HG03565 (cell line): ENCODE results near the gene EYA2.

ENCODE experiments used
- ATAC-seq: cut with Tn5 transposase; IDR thresholded peaks from one replicate; pipeline ENCODE4 v1.9.1; 2021; ENCODE audit warnings: mild to moderate bottlenecking, moderate library complexity; ENCODE audit not compliant: unreplicated experiment

Gene EYA2

DNA sequence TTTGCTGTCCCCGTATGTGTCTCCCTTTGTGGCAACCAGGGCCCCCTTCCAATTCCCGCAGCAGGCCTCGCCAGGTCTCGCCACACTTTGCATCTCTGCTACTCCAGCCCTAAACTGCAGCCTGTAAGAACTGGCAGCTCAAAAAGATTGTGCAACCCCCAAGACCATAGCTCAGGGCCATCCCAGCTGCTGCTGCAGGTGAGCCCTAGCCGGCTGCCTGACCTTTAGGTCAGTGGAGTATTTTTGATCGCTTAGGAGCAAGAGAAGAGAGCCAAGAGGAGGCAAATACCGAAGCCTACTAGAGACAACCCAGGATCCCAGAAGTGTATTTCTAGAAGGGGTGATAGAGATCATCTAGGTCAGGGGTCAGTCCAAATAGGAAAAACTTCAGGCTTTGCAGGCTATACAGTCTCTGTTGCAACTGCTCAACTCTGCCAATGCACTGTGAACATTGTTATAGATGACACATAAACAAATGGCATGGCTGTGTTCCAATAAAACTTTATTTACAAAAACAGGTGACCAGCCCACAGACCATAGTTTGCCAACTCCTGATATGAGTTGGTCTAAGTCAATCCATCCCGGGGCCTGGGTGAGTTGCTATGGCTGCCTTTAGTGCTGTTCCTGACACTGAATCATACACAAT, 138.4 kb downstream of the EYA2 start:
- no peak for ATAC-seq

DNA sequence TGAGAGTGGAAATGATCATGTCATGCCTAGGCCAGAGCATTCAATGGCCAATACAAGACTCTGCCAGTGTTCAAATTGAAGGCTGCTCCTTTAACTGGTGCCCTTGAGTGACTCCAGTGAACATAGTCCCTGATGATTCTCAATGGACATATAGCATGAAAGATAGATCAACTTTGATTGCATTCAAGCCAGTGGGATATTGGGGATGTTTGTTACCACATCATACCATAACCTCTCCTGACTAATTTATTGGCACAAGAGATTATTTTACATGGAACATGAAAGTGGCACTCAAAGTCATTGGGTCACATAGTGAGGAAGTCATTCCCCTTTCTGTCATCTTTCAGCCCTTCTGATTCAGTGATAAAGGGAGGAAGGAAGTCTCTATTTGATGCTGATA, 139.0 kb downstream of the EYA2 start:
- ATAC-seq = no peak

GRCh38 chr20:47035026-47035590, 140.5 kb downstream of the EYA2 start:
- no peak for ATAC-seq

DNA sequence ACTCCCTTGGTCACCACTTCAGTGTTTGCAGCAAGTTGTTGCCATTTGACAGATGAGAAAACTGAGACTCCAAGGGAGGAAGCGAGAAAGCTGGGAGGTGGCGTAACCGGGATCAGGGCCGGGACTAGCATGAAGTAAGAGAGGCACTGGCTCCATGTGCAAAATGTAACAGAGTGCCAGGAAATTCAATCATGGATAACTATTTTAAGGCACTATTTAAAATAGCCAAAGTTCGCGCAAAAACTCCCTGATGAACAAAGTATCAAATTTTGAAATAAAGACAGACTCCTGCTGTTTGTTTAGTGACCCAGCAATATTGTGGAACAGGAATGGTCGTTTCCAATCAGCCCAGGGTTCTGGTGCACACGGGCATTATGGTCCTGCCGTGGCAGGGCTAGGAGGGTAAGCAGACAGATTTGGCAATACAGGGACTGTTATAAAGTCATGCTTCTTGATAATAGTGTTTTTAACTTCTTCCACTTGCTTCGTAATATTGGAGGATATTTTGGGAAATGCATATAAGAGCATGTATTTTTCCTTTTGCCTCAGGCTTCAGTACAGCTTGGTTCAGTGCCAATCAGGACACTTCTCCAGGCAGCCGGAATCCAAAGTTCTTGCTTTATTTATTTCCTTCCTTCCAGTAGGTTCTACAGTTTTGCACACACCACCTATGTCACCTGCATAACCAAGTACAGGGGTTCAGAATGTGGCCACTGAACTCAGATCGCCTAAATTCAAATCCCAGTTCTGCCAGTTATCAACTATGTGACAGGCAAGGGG, 141.6 kb downstream of the EYA2 start:
- no peak for ATAC-seq

DNA sequence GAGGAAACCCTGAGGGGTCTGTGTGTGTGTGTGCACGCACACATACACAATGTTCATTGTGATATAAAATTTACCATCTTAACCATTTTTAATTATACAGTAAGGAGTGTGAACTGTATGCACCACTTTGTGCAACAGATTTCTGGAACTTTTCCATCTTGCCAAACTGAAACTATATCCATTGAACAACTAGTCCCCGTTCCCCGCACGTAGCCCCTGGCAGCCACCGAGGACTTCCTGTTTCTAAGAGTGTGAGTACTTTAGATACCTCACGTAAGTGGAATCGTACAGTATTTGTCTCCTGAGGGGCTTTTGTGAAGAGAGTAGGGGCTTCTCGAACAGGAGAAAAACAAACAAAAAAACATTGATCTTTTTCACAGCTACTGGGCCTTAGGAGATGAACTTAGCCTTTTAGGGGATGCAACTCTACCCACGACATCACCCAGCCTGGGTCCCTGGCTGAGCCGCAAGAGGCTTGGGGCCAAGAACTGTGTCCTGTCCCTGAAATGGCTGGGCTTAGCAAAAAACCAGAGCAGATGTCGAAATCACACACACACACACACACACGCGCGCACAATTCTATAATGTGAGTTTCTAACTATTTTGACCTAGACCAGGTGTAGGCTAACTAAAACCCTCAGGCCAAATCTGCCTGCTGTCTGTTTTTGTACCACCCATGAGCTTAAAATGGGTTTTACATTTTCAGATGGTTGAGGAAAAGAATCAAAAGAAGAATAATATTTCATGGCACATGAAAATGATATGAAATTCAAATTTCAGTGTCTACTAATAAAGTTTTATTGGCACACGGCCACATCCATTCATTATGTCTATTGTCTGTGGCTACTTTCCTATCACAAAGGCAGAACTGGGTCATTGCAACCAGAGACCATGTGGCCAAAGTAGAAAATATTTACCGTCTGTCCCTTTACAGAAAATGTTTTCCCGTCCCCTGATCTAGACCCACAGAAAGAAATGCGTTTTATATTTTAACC, 144.2 kb downstream of the EYA2 start:
- no peak for ATAC-seq

DNA sequence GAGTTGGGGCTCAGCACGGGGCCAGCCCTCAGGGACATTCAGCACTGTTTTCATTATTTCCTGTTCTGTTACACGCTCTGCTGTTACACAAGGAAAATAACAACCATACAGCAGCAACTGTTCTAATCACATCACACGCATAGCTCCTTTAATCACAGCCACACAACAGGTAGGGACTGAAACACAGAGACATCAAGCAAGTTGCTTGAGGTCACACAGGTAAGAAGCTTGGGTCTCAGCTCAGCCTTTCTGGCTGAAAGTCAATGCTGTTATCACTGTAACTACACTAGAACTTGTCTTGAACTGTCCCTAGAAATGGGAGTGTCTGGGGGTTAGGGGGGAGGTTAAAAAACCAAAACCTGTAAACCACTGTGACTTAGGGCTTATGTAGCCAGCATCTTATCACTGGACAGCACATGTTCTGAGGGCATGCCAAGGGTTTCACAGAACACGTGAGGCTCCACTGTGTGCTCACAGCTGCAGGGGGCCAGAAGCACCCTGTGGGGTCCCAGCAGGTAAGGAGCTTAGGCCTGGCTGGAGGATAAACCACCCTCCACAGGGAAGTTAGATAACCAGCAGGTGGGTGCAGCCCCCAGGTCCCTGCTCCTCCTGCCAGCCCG, 146.0 kb downstream of the EYA2 start:
- no peak for ATAC-seq

- no peak for ATAC-seq
Observed at GRCh38 chr20:47041396-47041899, 146.8 kb downstream of the EYA2 start.

DNA sequence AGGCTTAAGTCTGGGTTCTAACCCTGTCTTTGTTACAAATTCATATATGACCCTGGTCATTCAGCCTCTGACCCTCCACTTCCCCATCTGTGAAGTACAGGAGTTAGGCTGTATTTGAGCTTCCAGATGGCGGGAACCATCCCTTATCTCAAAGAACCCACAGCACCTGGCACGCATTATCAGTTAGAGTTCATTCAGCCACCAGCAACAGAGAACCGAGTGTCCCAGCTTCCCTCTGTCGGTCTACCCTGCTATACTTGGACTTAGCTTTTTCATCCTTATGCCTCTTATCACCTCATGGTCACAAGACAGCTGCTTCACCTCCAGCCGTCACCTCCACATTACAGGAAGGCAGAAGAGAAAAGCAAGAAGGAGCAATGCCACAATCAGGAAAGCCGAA, 147.8 kb downstream of the EYA2 start:
- ATAC-seq = no peak

DNA sequence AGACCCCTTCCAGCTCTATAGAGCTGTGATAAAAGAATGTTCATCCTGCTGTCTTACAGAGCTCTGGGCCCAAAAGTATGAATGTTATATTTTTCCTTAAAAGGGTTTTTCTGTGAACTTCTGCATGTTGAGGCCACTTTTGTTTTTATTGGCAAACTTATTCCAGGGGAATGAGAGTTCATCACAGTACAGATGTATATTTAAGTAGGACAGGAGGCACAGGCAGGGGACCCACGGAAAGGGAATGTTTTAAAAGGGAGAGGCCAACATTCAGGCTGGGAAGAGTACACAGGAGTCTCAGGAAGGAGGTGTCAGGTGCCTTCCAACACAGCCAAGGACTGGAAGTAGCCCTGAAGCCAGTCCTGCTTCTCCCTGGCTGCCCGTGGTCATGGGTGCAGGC, 148.4 kb downstream of the EYA2 start:
- ATAC-seq = no peak

DNA sequence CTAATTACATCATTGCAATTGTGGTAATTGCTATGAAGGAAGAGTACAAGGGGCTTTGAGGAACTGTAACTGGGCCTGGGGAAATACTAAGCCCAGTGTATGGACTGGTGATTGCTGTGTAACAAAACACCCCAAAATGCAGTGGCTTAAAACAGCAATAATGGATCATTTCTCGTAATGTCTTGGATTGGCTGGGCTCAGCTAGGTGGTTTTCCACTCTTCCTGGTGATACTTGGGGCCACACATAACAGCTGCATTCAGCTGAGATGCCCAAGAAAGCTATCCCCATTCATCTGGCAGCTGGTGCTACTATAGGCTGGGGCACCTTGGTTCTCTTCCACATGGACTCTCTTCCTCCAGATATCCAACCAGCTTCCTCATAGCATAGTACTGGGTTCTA, 150.3 kb downstream of the EYA2 start:
- no peak for ATAC-seq

DNA sequence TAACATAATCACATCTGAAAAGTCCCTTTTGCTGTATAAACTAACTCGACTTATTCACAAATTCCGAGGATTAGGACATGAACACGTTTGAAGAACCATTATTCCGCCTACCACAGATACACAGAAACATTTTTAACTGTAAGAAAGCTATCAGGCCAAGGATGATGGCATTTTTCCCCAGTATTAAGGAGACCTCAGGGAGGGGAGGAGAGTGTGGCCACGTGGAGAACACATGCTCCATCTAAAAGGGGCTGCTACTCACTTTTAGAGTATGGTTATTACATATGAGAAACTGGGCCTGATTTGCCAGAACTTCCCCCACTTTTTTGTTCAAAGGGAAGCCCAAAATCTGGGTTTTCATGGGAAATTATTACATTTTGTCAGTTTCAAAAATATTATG, 153.4 kb downstream of the EYA2 start:
- no peak for ATAC-seq

DNA sequence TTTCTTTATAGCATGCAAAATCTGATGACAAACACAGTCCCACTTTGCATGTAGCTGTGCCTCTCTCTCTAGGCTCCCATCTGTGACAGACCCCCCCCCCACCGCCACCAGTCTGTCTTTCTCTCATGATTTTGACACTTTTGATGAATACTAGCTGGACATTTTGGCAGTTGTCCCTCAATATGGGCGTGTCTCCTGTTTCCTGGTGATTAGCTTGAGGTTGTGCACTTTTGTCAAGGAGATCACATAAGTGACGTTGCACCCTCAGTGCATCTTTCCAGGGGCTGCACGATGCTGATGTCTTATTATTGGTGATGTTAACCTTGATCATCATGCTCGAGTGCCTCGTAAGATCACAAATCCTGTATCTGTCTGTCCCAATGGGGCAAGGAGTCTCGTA, 155.1 kb downstream of the EYA2 start:
- ATAC-seq = no peak

GRCh38 chr20:47050996-47051395, 156.4 kb downstream of the EYA2 start:
- no peak for ATAC-seq

DNA sequence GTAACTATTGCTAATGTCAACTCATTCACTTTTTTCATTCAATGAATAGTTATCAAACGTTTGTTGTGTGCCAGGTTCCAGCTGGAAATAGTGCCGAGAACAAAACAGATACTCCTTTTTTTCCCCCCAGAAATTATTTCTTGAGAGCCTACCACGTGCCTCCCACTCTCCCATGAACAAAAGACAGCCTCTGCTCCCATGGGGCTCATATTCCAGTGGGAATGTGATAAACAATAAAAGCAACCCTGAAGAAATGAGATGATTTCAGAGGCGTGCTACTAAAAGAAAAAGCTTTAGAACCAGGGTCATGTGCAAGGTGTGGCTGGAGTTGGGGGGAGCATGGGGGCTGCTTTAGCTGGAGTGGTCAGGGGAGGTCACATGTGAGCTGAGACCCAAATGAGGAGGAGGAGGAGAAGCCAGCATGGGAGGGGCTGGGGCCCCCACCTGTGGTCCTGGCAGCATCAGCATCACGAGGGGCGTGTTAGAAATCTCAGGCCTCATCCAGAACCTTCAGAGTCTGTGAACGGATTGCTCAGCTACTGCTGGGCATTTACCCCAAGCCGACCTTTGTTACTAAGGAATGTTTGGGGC, 157.4 kb downstream of the EYA2 start:
- no peak for ATAC-seq

DNA sequence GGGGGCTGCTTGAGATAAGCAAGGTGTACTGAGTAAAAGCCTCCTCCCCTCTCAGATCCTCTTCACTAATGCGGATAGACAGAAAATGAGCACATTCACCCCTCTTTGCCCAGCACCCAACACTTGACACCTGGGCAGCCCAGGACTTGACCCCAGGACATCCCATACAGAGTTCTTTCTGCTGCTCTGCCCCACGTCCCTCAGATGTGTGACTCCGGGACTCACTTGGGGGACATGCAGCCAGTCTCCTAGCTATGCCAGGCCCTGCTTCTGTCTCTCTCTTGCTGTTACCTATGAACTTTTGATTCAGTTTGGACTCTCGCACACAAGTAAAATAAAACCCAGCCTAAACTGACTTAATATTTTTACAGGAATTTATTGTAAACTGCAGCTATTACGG, 159.9 kb downstream of the EYA2 start:
- ATAC-seq = no peak

DNA sequence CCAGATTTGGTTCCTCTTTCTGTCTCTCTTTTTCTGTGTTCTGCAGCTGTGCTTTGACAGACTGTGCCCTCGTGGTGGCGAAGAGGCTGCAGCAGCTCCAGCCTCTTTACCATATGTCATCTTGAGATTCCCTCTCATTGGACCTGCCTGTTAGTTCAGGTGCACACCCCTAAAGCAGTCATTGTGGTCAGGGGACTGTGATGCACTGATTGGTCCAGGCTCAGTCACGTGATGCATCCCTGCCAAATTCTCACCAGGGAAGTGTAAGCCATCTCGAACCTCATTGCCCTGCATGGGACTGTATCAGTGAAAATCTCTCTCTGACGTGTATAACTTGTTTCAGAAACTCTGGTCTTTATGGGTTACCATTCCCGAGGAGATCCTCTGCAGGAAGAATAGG, 160.3 kb downstream of the EYA2 start:
- ATAC-seq = no peak

DNA sequence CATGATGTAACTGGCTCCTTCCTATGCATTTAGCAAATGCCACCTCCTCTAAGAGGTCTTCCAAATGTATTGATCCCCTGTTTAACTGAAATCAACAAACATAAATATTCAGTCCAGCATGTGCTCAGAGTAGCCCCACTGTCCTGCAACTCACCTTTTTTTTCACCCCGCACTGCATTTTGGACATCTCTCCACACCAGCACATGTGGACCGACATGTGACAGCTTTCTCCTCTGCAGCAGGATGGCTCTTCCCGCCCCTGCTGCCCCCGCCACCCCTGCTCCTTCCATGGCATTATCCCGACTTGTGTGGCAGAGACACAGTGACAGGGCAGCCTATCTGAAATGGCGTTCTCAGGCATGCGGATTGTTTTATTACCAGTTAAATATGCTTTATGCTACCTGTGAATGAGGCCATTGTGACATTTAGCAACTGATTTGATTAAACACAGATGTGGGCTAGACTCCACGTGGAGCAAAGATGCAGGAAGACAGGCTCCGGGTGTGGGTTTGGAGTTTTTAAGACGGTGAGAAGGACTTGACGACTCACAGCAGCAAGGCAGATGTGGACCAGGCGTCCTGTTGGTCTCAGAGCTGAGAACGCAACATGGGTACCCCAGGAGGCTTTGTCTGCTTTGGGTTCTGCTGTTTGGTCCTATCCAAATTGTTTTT, 161.2 kb downstream of the EYA2 start:
- no peak for ATAC-seq

DNA sequence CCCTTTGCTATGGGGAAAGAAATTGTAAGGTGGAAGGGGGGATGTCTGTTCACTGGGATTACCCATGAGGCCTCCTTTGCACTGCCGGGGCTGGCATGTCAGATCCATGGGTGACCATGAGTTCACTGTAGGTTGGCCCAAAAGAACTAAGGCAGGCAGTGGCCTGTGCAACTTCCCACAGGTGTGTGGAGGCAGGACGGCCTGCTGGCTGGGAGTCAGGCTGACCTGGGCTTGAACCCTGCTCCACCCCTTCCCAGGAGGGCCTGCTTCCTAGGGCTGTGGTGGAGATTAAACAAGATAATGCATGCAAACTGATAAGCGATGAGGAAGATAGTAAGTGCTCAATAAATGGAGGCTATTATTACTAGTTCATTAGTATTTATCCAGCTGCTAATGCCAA, 163.0 kb downstream of the EYA2 start:
- ATAC-seq = no peak

GRCh38 chr20:47058236-47058635, 163.6 kb downstream of the EYA2 start:
- ATAC-seq = no peak

GRCh38 chr20:47059536-47059935, 164.9 kb downstream of the EYA2 start:
- no peak for ATAC-seq
